ENCODE data around the gene MT1A.
"Not testable (repeated sequence)": the region's sequence is repeated elsewhere in the genome, so short reads cannot be mapped to it uniquely, and the experiment has no call there.

The MT1A gene

GRCh38 chr16:56658327-56658875, 19.9 kb downstream of the MT1A start:
- DNase-seq (ENCODE audit: low read depth): no peak

GRCh38 chr16:56662357-56663354, 24.2 kb downstream of the MT1A start:
- DNase-seq (ENCODE audit: low read depth): no peak

- no peak for DNase-seq (ENCODE audit: low read depth)
Observed at GRCh38 chr16:56664506-56664905, 26.0 kb downstream of the MT1A start.

- not testable (repeated sequence) for DNase-seq (ENCODE audit: low read depth)
Observed at GRCh38 chr16:56665286-56666261, 27.1 kb downstream of the MT1A start.

GRCh38 chr16:56667581-56668571, 29.4 kb downstream of the MT1A start, which contains the start of gene MT1G:
TSS of gene MT1G (minus strand) at chr16:56668065. CDS start at chr16:56667993, 72 bp downstream.
- DNase-seq (ENCODE audit: low read depth): no peak

GRCh38 chr16:56669005-56669839, 30.8 kb downstream of the MT1A start, which contains the start of gene MT1H:
TSS of gene MT1H (plus strand) at chr16:56669814. CDS start at chr16:56669885, 71 bp downstream.
- DNase-seq (ENCODE audit: low read depth): no peak

- DNase-seq (ENCODE audit: low read depth): no peak
Observed at GRCh38 chr16:56669840-56670619, 31.6 kb downstream of the MT1A start.

GRCh38 chr16:56670620-56670934, 32.1 kb downstream of the MT1A start:
- no peak for DNase-seq (ENCODE audit: low read depth)

- DNase-seq (ENCODE audit: low read depth): not testable (repeated sequence)
Observed at GRCh38 chr16:56671691-56672090, 33.2 kb downstream of the MT1A start.

GRCh38 chr16:56672171-56672570, 33.7 kb downstream of the MT1A start:
- DNase-seq (ENCODE audit: low read depth): not testable (repeated sequence)

- DNase-seq (ENCODE audit: low read depth): no peak
Observed at GRCh38 chr16:56672761-56673536, 34.5 kb downstream of the MT1A start.

GRCh38 chr16:56673921-56674320, 35.5 kb downstream of the MT1A start:
- DNase-seq (ENCODE audit: low read depth): no peak

GRCh38 chr16:56674570-56674969, 36.1 kb downstream of the MT1A start:
- not testable (repeated sequence) for DNase-seq (ENCODE audit: low read depth)

GRCh38 chr16:56675685-56676210, 37.3 kb downstream of the MT1A start:
- no peak for DNase-seq (ENCODE audit: low read depth)

- DNase-seq (ENCODE audit: low read depth): no peak
Observed at GRCh38 chr16:56677474-56677873, 39.0 kb downstream of the MT1A start.

- no peak for DNase-seq (ENCODE audit: low read depth)
Observed at GRCh38 chr16:56679078-56679730, 40.7 kb downstream of the MT1A start.

GRCh38 chr16:56679818-56680217, 41.4 kb downstream of the MT1A start:
- DNase-seq (ENCODE audit: low read depth): no peak

Data from HS-5 (cell line).